Measurements from ENCODE around the gene SMPDL3A. TPM values are rescaled to one million over a fixed set of nuclear protein-coding genes. Genes with fewer than 3 reads are reported as not detected.

The SMPDL3A gene
- total RNA-seq, 4 donors from 2014 or later: 8.6 to 14.0 (median 10.5) TPM

GRCh38 chr6:122760330-122760729 lies 28.7 kb upstream of the SMPDL3A start:
- TF ChIP-seq POLR2A (IDR thresholded peaks at IDR 0.05) (no peak), CTCF (IDR thresholded peaks at IDR 0.05) (no peak), EP300 (IDR thresholded peaks at IDR 0.05) (no peak)
- no peak for DNase-seq (ENCODE audit: low spot score in 2 of 2)
- H3K4me3 ChIP-seq: no peak overlapping the region
- no peak overlapping the region for H3K27ac ChIP-seq
- H3K9me3 ChIP-seq: no peaks in the 10 kb centered on the region
- H3K36me3 ChIP-seq: no peaks in the 10 kb centered on the region
- no peaks in the 10 kb centered on the region for H3K27me3 ChIP-seq
- H3K4me1 ChIP-seq: no peaks in the 10 kb centered on the region

- no peak for DNase-seq (ENCODE audit: low spot score in 2 of 2)
- no peak overlapping the region for H3K27ac ChIP-seq
- H3K4me1 ChIP-seq: no peaks in the 10 kb centered on the region
- H3K36me3 ChIP-seq: no peaks in the 10 kb centered on the region
- no peak overlapping the region for H3K4me3 ChIP-seq
- no peaks in the 10 kb centered on the region for H3K9me3 ChIP-seq
- H3K27me3 ChIP-seq: no peaks in the 10 kb centered on the region
- TF ChIP-seq EP300 (IDR thresholded peaks at IDR 0.05) (no peak), POLR2A (IDR thresholded peaks at IDR 0.05) (no peak), CTCF (IDR thresholded peaks at IDR 0.05) (no peak)
Measured at GRCh38 chr6:122766256-122766655, 22.8 kb upstream of the SMPDL3A start.

- no peak for DNase-seq (ENCODE audit: low spot score in 2 of 2)
- no peaks in the 10 kb centered on the region for H3K36me3 ChIP-seq
- no peak overlapping the region for H3K4me3 ChIP-seq
- H3K27me3 ChIP-seq: no peaks in the 10 kb centered on the region
- H3K27ac ChIP-seq: no peak overlapping the region
- TF ChIP-seq CTCF (IDR thresholded peaks at IDR 0.05) (no peak), EP300 (IDR thresholded peaks at IDR 0.05) (no peak), POLR2A (IDR thresholded peaks at IDR 0.05) (no peak)
- WGBS, 2 donors: 71 to 75% methylated on average over 1 of the region's 1 CpG
- H3K9me3 ChIP-seq: no peaks in the 10 kb centered on the region
- no peaks in the 10 kb centered on the region for H3K4me1 ChIP-seq
Measured at GRCh38 chr6:122770835-122771601, 18.0 kb upstream of the SMPDL3A start.

GRCh38 chr6:122772724-122773415 lies 16.2 kb upstream of the SMPDL3A start:
- 83 to 90% methylated on average over 3 of the region's 3 CpGs for WGBS, 2 donors
- TF ChIP-seq EP300 (IDR thresholded peaks at IDR 0.05): no peak
- TF ChIP-seq CTCF (IDR thresholded peaks at IDR 0.05): no peak
- TF ChIP-seq POLR2A (IDR thresholded peaks at IDR 0.05): no peak
- no peaks in the 10 kb centered on the region for H3K27me3 ChIP-seq
- DNase-seq (ENCODE audit: low spot score in 2 of 2): no peak
- no peaks in the 10 kb centered on the region for H3K36me3 ChIP-seq
- no peaks in the 10 kb centered on the region for H3K4me1 ChIP-seq
- H3K9me3 ChIP-seq: no peaks in the 10 kb centered on the region
- no peak overlapping the region for H3K4me3 ChIP-seq
- no peak overlapping the region for H3K27ac ChIP-seq

GRCh38 chr6:122775975-122776374 lies 13.1 kb upstream of the SMPDL3A start:
- H3K27ac ChIP-seq: no peak overlapping the region
- no peak overlapping the region for H3K4me3 ChIP-seq
- no peaks in the 10 kb centered on the region for H3K9me3 ChIP-seq
- no peaks in the 10 kb centered on the region for H3K27me3 ChIP-seq
- no peaks in the 10 kb centered on the region for H3K36me3 ChIP-seq
- TF ChIP-seq POLR2A (IDR thresholded peaks at IDR 0.05) (no peak), EP300 (IDR thresholded peaks at IDR 0.05) (no peak), CTCF (IDR thresholded peaks at IDR 0.05) (no peak)
- no peaks in the 10 kb centered on the region for H3K4me1 ChIP-seq
- no peak for DNase-seq (ENCODE audit: low spot score in 2 of 2)
